IMR-90 (cell line): ENCODE results near the gene KDM3A. TPM values are rescaled to one million over a fixed set of nuclear protein-coding genes. Genes with fewer than 3 reads are reported as not detected.

Experiments used
- ATAC-seq: fragments of 200-7000 bp; cut with Tn5 transposase; 2 replicates; pipeline ENCODE4 v1.9.1; 2020; ENCODE audit warnings: low read depth, mild to moderate bottlenecking, moderate library complexity
- BruUV-seq: library from RNA; stranded (reverse); fragments of 400-500 nt; replicated peaks from 2 replicates; lab custom pipeline; 2021; lab: Mats Ljungman, UMichigan
- CTCF ChIA-PET: fragments of 300-600 bp; formaldehyde crosslinking; extraction: SDS; loops from one replicate; lab custom pipeline; 2021; ENCODE audit warnings: antibody characterized with exemption; lab: Yijun Ruan, JAX
- POLR2A ChIA-PET: fragments of 300-600 bp; sonication (Branson Sonifier 250); formaldehyde crosslinking; loops from one replicate; lab custom pipeline; 2022; ENCODE audit warnings: antibody characterized with exemption; ENCODE audit not compliant: unreplicated experiment; lab: Charles Lee
- DNase-seq: peaks from one replicate; pipeline ENCODE4 v3.0.0; 2013
- H2AFZ ChIP-seq: replicated peaks from 2 replicates; pipeline ENCODE3; 2013; ENCODE audit warnings: low read length, mild to moderate bottlenecking; ENCODE audit not compliant: poor library complexity
- H2AK5ac ChIP-seq: 2 replicates; pipeline ENCODE4 v1.6.1; 2013; ENCODE audit warnings: low read depth, low read length, inconsistent platforms
- H2AK9ac ChIP-seq: replicated peaks from 2 replicates; pipeline ENCODE3; 2013; ENCODE audit warnings: mild to moderate bottlenecking, low read depth, low read length, moderate library complexity; ENCODE audit not compliant: poor library complexity
- H2BK120ac ChIP-seq: 2 replicates; pipeline ENCODE4 v1.6.1; 2013; ENCODE audit warnings: low read depth, low read length, inconsistent platforms
- H2BK15ac ChIP-seq: 3 replicates; pipeline ENCODE4 v1.6.1; 2013; ENCODE audit warnings: low read depth, low read length, inconsistent platforms
- H2BK20ac ChIP-seq: 2 replicates; pipeline ENCODE4 v1.6.1; 2013; ENCODE audit warnings: low read depth, mild to moderate bottlenecking, inconsistent platforms, low read length, moderate library complexity
- H2BK5ac ChIP-seq: 2 replicates; pipeline ENCODE4 v1.6.1; 2013; ENCODE audit warnings: mild to moderate bottlenecking, low read depth, low read length, inconsistent platforms; ENCODE audit not compliant: poor library complexity, severe bottlenecking
- H3K14ac ChIP-seq: replicated peaks from 2 replicates; pipeline ENCODE4 v1.6.1; 2013; ENCODE audit warnings: low read depth, low read length, inconsistent platforms
- H3K18ac ChIP-seq: 2 replicates; pipeline ENCODE4 v1.6.1; 2013; ENCODE audit warnings: low read depth, low read length, control low read depth
- H3K23ac ChIP-seq: 2 replicates; pipeline ENCODE4 v1.6.1; 2013; ENCODE audit warnings: low read depth, low read length, inconsistent platforms
- H3K27ac ChIP-seq: 2 replicates; pipeline ENCODE4 v1.5.1; 2013; ENCODE audit warnings: mild to moderate bottlenecking, control low read depth, low read length; ENCODE audit not compliant: insufficient read depth
- H3K27me3 ChIP-seq: 2 replicates; pipeline ENCODE4 v1.6.1; 2013; ENCODE audit warnings: low read length; ENCODE audit not compliant: control insufficient read depth, insufficient read depth
- H3K36me3 ChIP-seq: 2 replicates; pipeline ENCODE4 v1.6.1; 2013; ENCODE audit warnings: low read length, mixed read lengths; ENCODE audit not compliant: control insufficient read depth, insufficient read depth
- H3K4ac ChIP-seq: 2 replicates; pipeline ENCODE4 v1.6.1; 2013; ENCODE audit warnings: low read depth, low read length, inconsistent platforms
- H3K4me1 ChIP-seq: 2 replicates; pipeline ENCODE4 v1.6.1; 2013; ENCODE audit warnings: low read length, mixed read lengths; ENCODE audit not compliant: control insufficient read depth, insufficient read depth
- H3K4me2 ChIP-seq: 2 replicates; pipeline ENCODE4 v1.6.1; 2013; ENCODE audit warnings: low read depth, mild to moderate bottlenecking, control low read depth, low read length, moderate library complexity
- H3K4me3 ChIP-seq: 2 replicates; pipeline ENCODE4 v1.5.1; 2013; ENCODE audit warnings: low read depth, mild to moderate bottlenecking, control low read depth, low read length, moderate library complexity; ENCODE audit not compliant: insufficient read depth
- H3K56ac ChIP-seq: 2 replicates; pipeline ENCODE4 v1.6.1; 2013; ENCODE audit warnings: low read length, inconsistent platforms; ENCODE audit not compliant: insufficient read depth; ENCODE audit errors: extremely low read depth
- H3K79me1 ChIP-seq, 2 experiments: 2 replicates each; pipeline ENCODE4 v1.6.1; 2013; ENCODE audit warnings: low read length in 2 of 2, inconsistent platforms in 1 of 2, low read depth in 1 of 2
- H3K9ac ChIP-seq: 2 replicates; pipeline ENCODE4 v1.6.1; 2013; ENCODE audit warnings: low read depth, low read length, control low read depth
- H3K9me1 ChIP-seq: 2 replicates; pipeline ENCODE4 v1.6.1; 2013; ENCODE audit warnings: low read length, inconsistent platforms; ENCODE audit not compliant: insufficient read depth
- H3K9me3 ChIP-seq: 2 replicates; pipeline ENCODE4 v1.6.1; 2013; ENCODE audit warnings: low read length; ENCODE audit not compliant: control insufficient read depth, insufficient read depth
- H4K20me1 ChIP-seq: 2 replicates; pipeline ENCODE4 v1.6.1; 2013; ENCODE audit warnings: low read length, inconsistent platforms; ENCODE audit not compliant: insufficient read depth
- H4K5ac ChIP-seq: 2 replicates; pipeline ENCODE4 v1.6.1; 2013; ENCODE audit warnings: mild to moderate bottlenecking, low read depth, low read length, control low read depth
- H4K8ac ChIP-seq, 2 experiments: 2 replicates each; pipeline ENCODE4 v1.6.1; 2013; ENCODE audit warnings: low read depth in 2 of 2, low read length in 2 of 2, control low read depth in 1 of 2, inconsistent platforms in 1 of 2
- H4K91ac ChIP-seq: 2 replicates; pipeline ENCODE4 v1.6.1; 2013; ENCODE audit warnings: low read depth, low read length, inconsistent platforms; ENCODE audit not compliant: insufficient read depth
- RAD21 ChIP-seq: IDR thresholded peaks from 2 replicates; pipeline ENCODE4 v1.6.1; 2012; ENCODE audit warnings: low read length, improper control_type of control experiment
- RFX5 ChIP-seq: IDR thresholded peaks from 2 replicates; pipeline ENCODE4 v1.8.0; 2012; ENCODE audit warnings: low read depth, mild to moderate bottlenecking, low read length, moderate library complexity
- SMC3 ChIP-seq: fragments of 150-350 bp; IDR thresholded peaks from 2 replicates; pipeline ENCODE4 v1.6.1; 2016; ENCODE audit warnings: low read depth, mild to moderate bottlenecking, antibody characterized with exemption, low read length, moderate library complexity
- WGBS, 2 experiments: methylation state at CpG; one replicate each; pipeline versions ENCODE4 v1.1.5 to v1.1.7; 2013; ENCODE audit warnings: missing lambda C conversion rate in 2 of 2; ENCODE audit not compliant: insufficient read length in 1 of 2; ENCODE audit errors: extremely low coverage in 2 of 2; 5-methylcytosine and 5-hydroxymethylcytosine counted together
- dilution Hi-C: fragments of 300-500 bp; cut with HindIII; formaldehyde crosslinking; loops from one replicate; pipeline ENCODE4 v1.14.3; 2018; ENCODE audit warnings: low sequenced_read_pairs; ENCODE audit not compliant: unreplicated experiment
- in situ Hi-C: fragments of 300-500 bp; cut with MboI; formaldehyde crosslinking; loops from 3 replicates; pipeline ENCODE4 v1.14.3; 2019; ENCODE audit warnings: low sequenced_read_pairs, inconsistent platforms, mixed read lengths
- intact Hi-C: fragments of 100-400 bp; cut with micrococcal nuclease; formaldehyde crosslinking; loops from 2 replicates; pipeline ENCODE4 v1.10.0; 2022
- polyA plus RNA-seq, 3 experiments: library from polyadenylated mRNA; depleted of rRNA; stranded (reverse); fragments of >200 nt; gene quantifications; 2 replicates each; pipeline ENCODE4 v1.2.3, GENCODE V29; 2012; ENCODE audit warnings: low replicate concordance in 1 of 3
- total RNA-seq: library from RNA; depleted of rRNA; stranded (reverse); fragments of >200 nt; gene quantifications from 2 replicates; pipeline ENCODE4 v1.2.3, GENCODE V29; 2012

KDM3A gene
- total and polyA plus RNA-seq, 2 of the 4 experiments (the other 2 are of a cell fraction): 24.8 to 33.3 TPM

- no peaks in the 10 kb centered on the region for H4K20me1 ChIP-seq
- BruUV-seq: no TSS peak
- no peak for TF ChIP-seq SMC3
- TF ChIP-seq RAD21: no peak
- TF ChIP-seq RFX5: no peak
- no peak overlapping the region for H3K9ac ChIP-seq
- no peak overlapping the region for H3K4me3 ChIP-seq
- dilution Hi-C loops (no loop called here), in situ Hi-C loops (no loop called here), intact Hi-C loops (no loop called here)
- no peaks in the 10 kb centered on the region; a peak in 1 of 4 replicates for H3K79me1 ChIP-seq
- H3K9me3 ChIP-seq: peaks cover 6% of the 10 kb centered on the region; the same call in 1 of the 2 replicates
- no peak overlapping the region for H3K56ac ChIP-seq
- H3K4me1 ChIP-seq: no peaks in the 10 kb centered on the region; the same call in 1 of the 2 replicates
- no peak overlapping the region for H2AK5ac ChIP-seq
- H3K27ac ChIP-seq: no peak overlapping the region
- H3K9me1 ChIP-seq: no peaks in the 10 kb centered on the region
- H3K4ac ChIP-seq: no peak overlapping the region
- H3K36me3 ChIP-seq: no peaks in the 10 kb centered on the region
- H2AFZ ChIP-seq: no peak overlapping the region
- H2BK20ac ChIP-seq: no peak overlapping the region
- no peak overlapping the region for H4K91ac ChIP-seq
- H3K23ac ChIP-seq: no peak overlapping the region
- H4K8ac ChIP-seq: no peak overlapping the region
- no peak for DNase-seq
- H2BK5ac ChIP-seq: no peak overlapping the region
- no peak overlapping the region for H2BK15ac ChIP-seq
- H3K14ac ChIP-seq: no peak overlapping the region
- H3K18ac ChIP-seq: no peak overlapping the region
- ChIA-PET CTCF (no interaction called here), POLR2A (no interaction called here)
- no peaks in the 10 kb centered on the region for H3K27me3 ChIP-seq
- no peak overlapping the region for H4K5ac ChIP-seq
- no CpG with 5 or more reads among the region's 1 CpG for WGBS, 2 experiments
- H2AK9ac ChIP-seq: no peak overlapping the region
- H2BK120ac ChIP-seq: no peak overlapping the region
- ATAC-seq: no peak
- no peak overlapping the region for H3K4me2 ChIP-seq
Observed at GRCh38 chr2:86520153-86520552, 79.0 kb downstream of the KDM3A start.
